SKM-1 treated with dmso at 0.1 percent for 144 hours (cell line): ENCODE data around the gene PRSS33.

Experiments
- DNase-seq: peaks from one replicate; lab custom pipeline; 2025; ENCODE audit not compliant: unreplicated experiment; lab: John Stamatoyannopoulos, UW

The PRSS33 gene

GRCh38 chr16:2765462-2766404 lies 21.6 kb downstream of the PRSS33 start:
- DNase-seq, result no peak

GRCh38 chr16:2764718-2765117 lies 22.6 kb downstream of the PRSS33 start:
- DNase-seq, result no peak

DNA sequence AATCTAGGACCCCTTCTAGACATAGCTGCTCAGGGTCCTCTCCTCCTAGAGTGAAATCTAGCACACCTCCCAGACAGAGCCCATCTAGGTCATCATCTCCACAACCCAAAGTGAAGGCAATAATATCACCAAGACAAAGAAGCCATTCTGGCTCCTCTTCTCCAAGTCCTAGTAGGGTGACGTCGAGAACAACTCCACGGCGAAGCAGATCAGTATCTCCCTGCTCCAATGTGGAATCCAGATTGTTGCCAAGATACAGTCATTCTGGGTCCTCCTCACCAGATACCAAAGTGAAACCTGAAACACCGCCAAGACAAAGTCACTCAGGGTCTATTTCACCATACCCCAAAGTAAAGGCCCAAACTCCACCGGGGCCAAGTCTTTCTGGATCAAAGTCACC lies 24.2 kb downstream of the PRSS33 start:
- DNase-seq, result no peak

- no peak for DNase-seq
These were observed 24.6 kb downstream of the PRSS33 start for GRCh38 chr16:2762711-2763110.

DNA sequence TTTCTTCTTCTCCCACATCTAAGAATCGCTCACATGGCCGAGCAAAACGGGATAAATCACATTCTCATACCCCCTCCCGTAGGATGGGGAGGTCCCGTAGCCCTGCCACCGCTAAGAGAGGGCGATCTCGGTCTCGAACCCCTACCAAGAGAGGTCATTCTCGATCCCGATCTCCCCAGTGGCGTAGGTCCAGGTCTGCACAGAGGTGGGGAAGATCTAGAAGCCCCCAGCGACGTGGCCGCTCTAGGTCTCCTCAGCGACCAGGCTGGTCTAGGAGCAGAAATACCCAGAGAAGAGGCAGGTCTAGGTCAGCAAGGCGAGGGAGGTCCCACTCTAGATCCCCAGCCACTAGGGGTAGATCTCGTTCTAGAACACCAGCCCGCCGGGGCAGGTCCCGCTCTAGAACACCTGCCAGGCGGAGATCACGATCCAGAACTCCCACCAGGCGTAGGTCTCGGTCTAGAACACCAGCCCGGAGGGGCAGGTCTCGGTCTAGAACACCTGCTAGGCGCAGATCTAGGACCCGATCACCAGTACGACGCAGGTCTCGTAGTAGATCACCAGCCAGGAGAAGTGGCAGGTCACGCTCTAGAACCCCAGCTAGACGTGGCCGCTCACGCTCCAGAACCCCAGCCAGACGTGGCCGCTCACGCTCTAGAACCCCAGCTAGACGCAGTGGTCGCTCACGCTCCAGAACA lies 25.3 kb downstream of the PRSS33 start:
- no peak for DNase-seq

DNA sequence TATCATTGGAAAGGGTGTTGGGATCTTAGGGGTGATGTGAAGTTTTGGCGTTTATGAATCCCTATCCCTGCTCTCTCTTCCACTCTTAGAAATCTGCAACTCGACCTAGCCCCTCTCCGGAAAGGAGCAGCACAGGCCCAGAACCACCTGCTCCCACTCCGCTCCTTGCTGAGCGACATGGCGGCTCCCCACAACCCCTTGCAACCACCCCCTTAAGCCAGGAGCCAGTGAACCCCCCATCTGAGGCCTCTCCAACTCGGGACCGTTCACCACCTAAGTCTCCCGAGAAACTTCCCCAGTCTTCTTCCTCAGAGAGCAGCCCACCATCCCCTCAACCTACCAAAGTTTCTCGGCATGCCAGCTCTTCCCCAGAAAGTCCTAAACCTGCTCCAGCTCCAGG lies 25.9 kb downstream of the PRSS33 start:
- no peak for DNase-seq

- no peak for DNase-seq
These were observed 30.0 kb downstream of the PRSS33 start for GRCh38 chr16:2757344-2757743.

- DNase-seq, result no peak
These were observed 30.9 kb downstream of the PRSS33 start for GRCh38 chr16:2756288-2757015.

GRCh38 chr16:2755158-2755557 lies 32.2 kb downstream of the PRSS33 start:
- DNase-seq, result no peak

- no peak for DNase-seq
These were observed 33.7 kb downstream of the PRSS33 start for GRCh38 chr16:2753733-2754020.

GRCh38 chr16:2752850-2753732 lies 34.3 kb downstream of the PRSS33 start:
- peak; percentile 79 for DNase-seq

DNA sequence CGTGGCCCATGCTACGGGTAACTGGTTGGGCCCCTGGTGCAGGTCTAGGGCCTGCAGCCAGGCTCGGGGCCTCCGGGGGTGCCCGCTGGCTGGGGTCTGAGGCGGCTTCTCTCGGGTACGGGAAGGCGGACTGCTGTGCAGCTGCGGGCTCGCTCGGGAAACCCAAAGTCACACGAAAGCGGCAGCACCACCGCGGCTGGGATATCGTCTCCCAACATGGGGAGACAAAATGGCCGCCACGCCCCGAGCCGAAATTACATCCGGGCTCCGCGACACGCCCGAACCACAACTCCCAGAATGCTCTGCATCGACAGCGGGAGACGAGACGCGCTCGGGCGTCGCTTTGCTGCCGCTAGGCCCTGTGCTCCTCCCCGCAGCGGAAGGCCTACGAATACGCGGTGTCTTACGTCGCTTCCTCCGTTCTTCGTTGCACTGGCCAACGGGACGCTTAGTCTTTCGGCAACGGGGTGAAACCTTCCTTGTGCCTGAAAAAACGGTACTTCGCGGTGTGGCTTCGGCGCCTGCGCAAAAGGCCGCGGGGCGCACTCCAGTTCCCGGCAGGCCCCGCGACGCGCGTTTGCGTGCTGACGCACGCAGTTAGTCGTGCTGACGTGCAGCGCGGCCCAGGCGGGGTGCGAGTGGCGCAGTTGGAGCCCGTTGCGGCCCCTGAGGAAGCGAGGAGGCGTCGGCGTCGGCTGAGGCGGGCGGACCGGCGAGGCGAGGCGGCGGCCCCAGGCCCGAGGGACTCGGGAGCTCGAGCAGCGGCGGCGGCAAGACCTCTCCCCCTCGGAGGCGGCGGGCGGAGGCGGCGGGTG lies 35.1 kb downstream of the PRSS33 start, which contains the start of gene SRRM2:
SRRM2 (plus strand) TSS at position 604 of the 815 bp plus-strand sequence. CDS start 3,727 bp downstream, outside the sequence.
- peak; percentile 98 for DNase-seq

DNA sequence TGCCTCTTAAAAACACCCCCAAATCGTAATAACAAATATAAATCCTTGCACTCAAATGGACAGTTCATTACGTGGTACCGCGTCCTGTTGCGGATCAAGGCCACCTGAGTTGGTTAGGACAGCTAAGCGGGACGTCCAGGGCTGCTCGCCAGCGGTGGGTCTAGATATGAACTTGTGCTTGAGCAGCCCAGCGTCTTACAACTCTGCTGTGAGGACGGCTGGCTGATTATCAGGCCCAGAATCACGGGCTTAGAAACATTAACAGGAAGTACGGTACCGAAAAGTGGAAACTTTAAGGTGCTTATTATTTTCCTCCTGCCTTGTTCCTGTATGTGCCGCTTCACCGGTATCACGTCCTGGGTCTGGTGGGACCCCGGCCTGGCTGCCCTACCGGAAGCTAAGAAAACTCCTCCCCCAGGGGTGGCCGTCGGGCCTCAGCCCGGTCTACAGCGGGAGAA lies 35.8 kb downstream of the PRSS33 start:
- DNase-seq, result peak; percentile 41

DNA sequence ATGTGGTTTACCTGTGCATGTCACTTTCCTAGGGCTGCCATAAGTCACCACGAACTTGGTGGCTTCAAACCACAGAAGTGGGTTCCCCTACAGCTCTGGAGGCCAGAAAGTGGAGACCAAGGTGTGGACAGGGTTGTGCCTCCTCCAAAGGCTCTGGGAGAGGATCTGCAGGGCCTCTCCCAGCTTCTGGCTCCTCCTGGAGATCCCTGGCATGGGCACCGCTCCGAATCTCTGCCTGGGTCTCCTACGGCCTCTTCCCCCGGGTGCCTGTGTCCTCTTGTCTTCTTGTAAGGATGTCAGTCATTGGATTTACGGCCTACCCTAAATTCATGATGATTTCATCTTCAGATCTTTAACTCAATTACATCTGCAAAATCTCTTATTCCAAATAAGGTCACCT lies 37.4 kb downstream of the PRSS33 start:
- no peak for DNase-seq

DNA sequence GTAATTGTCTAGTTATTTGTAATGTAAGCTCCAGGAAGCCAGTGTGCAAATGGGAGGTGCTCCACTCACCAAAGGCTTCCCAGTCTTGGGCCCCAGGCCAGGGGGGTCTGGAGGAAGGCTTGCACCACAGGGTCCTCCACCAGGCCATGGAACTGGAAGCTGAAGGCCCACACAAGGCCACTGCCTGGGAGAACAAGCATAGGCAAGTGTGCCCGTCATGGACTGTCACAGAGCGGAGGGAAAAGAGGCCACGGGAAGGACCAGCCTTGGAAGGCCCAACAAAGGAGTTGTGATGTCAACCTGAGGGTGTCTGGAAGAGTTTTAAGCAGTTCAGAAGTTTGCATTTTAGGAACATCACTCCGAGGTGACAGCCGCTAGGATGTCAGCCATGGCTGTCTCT lies 37.9 kb downstream of the PRSS33 start:
- no peak for DNase-seq

- no peak for DNase-seq
These were observed 38.5 kb downstream of the PRSS33 start for GRCh38 chr16:2748757-2749455.

- DNase-seq, result no peak
These were observed 41.4 kb downstream of the PRSS33 start for GRCh38 chr16:2745961-2746360.

DNA sequence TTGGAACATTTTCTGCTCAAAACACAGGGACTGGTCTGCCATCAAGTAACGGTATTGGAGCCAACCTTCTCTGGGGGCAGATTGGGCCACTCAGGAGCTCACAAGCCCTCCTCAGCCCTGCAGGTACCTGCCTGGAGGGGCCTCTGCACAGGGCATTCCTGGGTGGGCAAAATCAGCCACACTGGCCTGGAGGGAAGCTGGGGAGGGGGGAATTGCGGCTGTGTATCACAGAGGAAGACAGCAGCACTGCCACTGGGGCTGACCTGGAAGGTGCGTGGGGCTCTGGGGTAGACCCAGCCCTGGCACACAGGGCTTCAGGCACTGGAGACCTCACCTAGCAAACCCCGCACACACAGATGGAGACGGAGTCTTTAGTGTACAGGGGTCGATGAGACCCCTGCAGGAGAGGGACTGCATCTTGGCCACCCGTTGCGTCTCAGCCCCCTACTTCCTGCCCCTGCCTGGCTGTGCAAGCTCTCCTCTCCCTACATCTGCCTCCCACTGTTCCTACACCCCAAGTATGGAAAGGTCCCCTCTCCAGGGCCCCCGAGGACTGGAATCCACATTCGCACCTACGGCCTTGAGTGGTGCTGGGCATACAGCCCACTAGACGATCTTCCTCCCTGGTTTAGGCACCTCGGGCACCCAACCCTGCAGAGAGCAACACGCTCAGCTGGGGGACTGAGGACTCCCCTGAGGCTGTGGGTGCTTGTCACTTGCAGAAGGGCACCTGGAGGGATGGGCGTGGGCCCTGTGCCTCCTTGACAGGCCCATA lies 42.1 kb downstream of the PRSS33 start:
- DNase-seq, result no peak
